Neural progenitor cell (in vitro differentiated cells): ENCODE measurements around the gene HOXC4. TPM values are rescaled to one million over a fixed set of nuclear protein-coding genes. Genes with fewer than 3 reads are reported as not detected.

Experiments used
- DNase-seq: peaks from one replicate; pipeline ENCODE4 v3.0.0-alpha.2; 2016; ENCODE audit warnings: low spot score
- H2AFZ ChIP-seq: fragments of 200-600 bp; sonication (generic); replicated peaks from 2 replicates; pipeline ENCODE4 v1.6.1; 2016; ENCODE audit warnings: antibody characterized with exemption
- H3F3A ChIP-seq: fragments of 200-600 bp; sonication (generic); 2 replicates; pipeline ENCODE4 v1.6.1; 2016; ENCODE audit warnings: antibody characterized with exemption, low read depth
- H3K27ac ChIP-seq: fragments of 200-600 bp; sonication (generic); 2 replicates; pipeline ENCODE4 v1.5.1; 2016; ENCODE audit warnings: mild to moderate bottlenecking
- H3K27me3 ChIP-seq: fragments of 200-600 bp; sonication (generic); 2 replicates; pipeline ENCODE4 v1.6.1; 2016; ENCODE audit warnings: mild to moderate bottlenecking, moderate library complexity
- H3K36me3 ChIP-seq: fragments of 200-600 bp; sonication (generic); 2 replicates; pipeline ENCODE4 v1.5.1; 2016
- H3K4me1 ChIP-seq: fragments of 200-600 bp; sonication (generic); 2 replicates; pipeline ENCODE4 v1.6.1; 2016; ENCODE audit warnings: mixed run types
- H3K4me2 ChIP-seq: fragments of 200-600 bp; sonication (generic); 2 replicates; pipeline ENCODE4 v1.6.1; 2016
- H3K4me3 ChIP-seq: fragments of 200-600 bp; sonication (generic); 2 replicates; pipeline ENCODE4 v1.5.1; 2016
- H3K79me2 ChIP-seq: fragments of 200-600 bp; sonication (generic); 2 replicates; pipeline ENCODE4 v1.6.1; 2016; ENCODE audit warnings: low read depth
- H3K9ac ChIP-seq: fragments of 200-600 bp; sonication (generic); 2 replicates; pipeline ENCODE4 v1.6.1; 2016
- H3K9me3 ChIP-seq: fragments of 200-600 bp; sonication (generic); 2 replicates; pipeline ENCODE4 v1.5.1; 2016; ENCODE audit warnings: low read depth
- H4K20me1 ChIP-seq: fragments of 200-600 bp; sonication (generic); 2 replicates; pipeline ENCODE4 v1.6.1; 2016; ENCODE audit warnings: low read depth
- H3K27ac Mint-ChIP-seq: 3 replicates; pipeline ENCODE4 v1.8.0; 2021; ENCODE audit warnings: mixed read lengths
- H3K27me3 Mint-ChIP-seq: 2 replicates; pipeline ENCODE4 v1.8.0; 2022; ENCODE audit warnings: low read depth, mild to moderate bottlenecking, inconsistent platforms, moderate library complexity, mixed read lengths; ENCODE audit not compliant: insufficient read depth
- H3K36me3 Mint-ChIP-seq: 3 replicates; pipeline ENCODE4 v1.8.0; 2021; ENCODE audit warnings: mixed read lengths
- H3K4me1 Mint-ChIP-seq: 3 replicates; pipeline ENCODE4 v1.8.0; 2021; ENCODE audit warnings: mixed read lengths
- H3K4me3 Mint-ChIP-seq: 3 replicates; pipeline ENCODE4 v1.8.0; 2021; ENCODE audit warnings: mild to moderate bottlenecking, moderate library complexity, mixed read lengths
- H3K9me3 Mint-ChIP-seq: 3 replicates; pipeline ENCODE4 v1.8.0; 2020; ENCODE audit warnings: mixed read lengths
- CTCF ChIP-seq: fragments of 200-600 bp; sonication (generic); IDR thresholded peaks from 2 replicates; pipeline ENCODE4 v1.5.1; 2017; ENCODE audit warnings: antibody characterized with exemption, mild to moderate bottlenecking
- EZH2 ChIP-seq: fragments of 200-600 bp; sonication (generic); IDR thresholded peaks from 2 replicates; pipeline ENCODE4 v1.6.1; 2017; ENCODE audit warnings: antibody characterized with exemption, mild to moderate bottlenecking, moderate library complexity
- EZH2phosphoT487 ChIP-seq: fragments of 200-600 bp; sonication (generic); IDR thresholded peaks from 2 replicates; pipeline ENCODE4 v1.6.1; 2017; ENCODE audit warnings: antibody characterized with exemption
- total RNA-seq: library from RNA; depleted of rRNA; stranded (reverse); fragments of >200 nt; gene quantifications from 2 replicates; pipeline ENCODE4 v1.2.3, GENCODE V29; 2015; ENCODE audit warnings: low replicate concordance

The HOXC4 gene
- total RNA-seq, 1 donor from 2014 or later, result not detected

- Histone ChIP-seq H3K4me1 (no peaks in the 10 kb centered on the region), H3K27me3 (peaks cover 100% of the 10 kb centered on the region), H4K20me1 (peaks cover 68% of the 10 kb centered on the region), H3K36me3 (no peaks in the 10 kb centered on the region), H3K4me3 (no peak overlapping the region), H2AFZ (no peak overlapping the region), H3K9ac (no peak overlapping the region), H3K9me3 (no peaks in the 10 kb centered on the region), H3K79me2 (no peaks in the 10 kb centered on the region), H3F3A (no peaks in the 10 kb centered on the region), H3K27ac (no peak overlapping the region), H3K4me2 (no peak overlapping the region)
- Mint-ChIP-seq H3K4me3 (no peak overlapping the region), H3K36me3 (no peaks in the 10 kb centered on the region), H3K9me3 (peaks cover 5% of the 10 kb centered on the region), H3K27me3 (peaks cover 95% of the 10 kb centered on the region), H3K27ac (no peak overlapping the region), H3K4me1 (no peaks in the 10 kb centered on the region)
- DNase-seq, result no peak
- no peak for TF ChIP-seq EZH2
- TF ChIP-seq CTCF, result no peak
- no peak for TF ChIP-seq EZH2phosphoT487
These were observed 6.9 kb upstream of the HOXC4 start for GRCh38 chr12:54046809-54047159.

- Histone ChIP-seq H3F3A (no peaks in the 10 kb centered on the region), H3K4me2 (no peak overlapping the region), H3K27me3 (peaks cover 100% of the 10 kb centered on the region), H3K27ac (no peak overlapping the region), H3K36me3 (no peaks in the 10 kb centered on the region), H3K79me2 (no peaks in the 10 kb centered on the region), H3K4me1 (no peaks in the 10 kb centered on the region), H3K9me3 (no peaks in the 10 kb centered on the region), H4K20me1 (peaks cover 70% of the 10 kb centered on the region), H2AFZ (no peak overlapping the region), H3K4me3 (no peak overlapping the region), H3K9ac (no peak overlapping the region)
- Mint-ChIP-seq H3K9me3 (peaks cover 5% of the 10 kb centered on the region), H3K4me1 (no peaks in the 10 kb centered on the region), H3K4me3 (no peak overlapping the region), H3K36me3 (no peaks in the 10 kb centered on the region), H3K27ac (no peak overlapping the region), H3K27me3 (peaks cover 95% of the 10 kb centered on the region)
- TF ChIP-seq EZH2 (peak; percentile 100), CTCF (no peak), EZH2phosphoT487 (peak; percentile 98)
- DNase-seq, result peak; percentile 63
These were observed 6.3 kb upstream of the HOXC4 start for GRCh38 chr12:54047160-54047963.

- H3K36me3 ChIP-seq, result no peaks in the 10 kb centered on the region
- no peak overlapping the region for H2AFZ ChIP-seq
- no peak overlapping the region for H3K27ac ChIP-seq
- Mint-ChIP-seq H3K4me1 (no peaks in the 10 kb centered on the region), H3K27ac (no peak overlapping the region), H3K36me3 (no peaks in the 10 kb centered on the region), H3K4me3 (no peak overlapping the region), H3K9me3 (peaks cover 5% of the 10 kb centered on the region), H3K27me3 (peaks cover 95% of the 10 kb centered on the region)
- no peak overlapping the region for H3K4me2 ChIP-seq
- H3K27me3 ChIP-seq, result peaks cover 100% of the 10 kb centered on the region
- peaks cover 73% of the 10 kb centered on the region for H4K20me1 ChIP-seq
- DNase-seq, result peak; percentile 24
- no peak for TF ChIP-seq EZH2
- TF ChIP-seq CTCF, result no peak
- H3K9me3 ChIP-seq, result no peaks in the 10 kb centered on the region
- no peak overlapping the region for H3K9ac ChIP-seq
- H3K4me3 ChIP-seq, result no peak overlapping the region
- H3K79me2 ChIP-seq, result no peaks in the 10 kb centered on the region
- no peaks in the 10 kb centered on the region for H3K4me1 ChIP-seq
- no peaks in the 10 kb centered on the region for H3F3A ChIP-seq
These were observed 5.7 kb upstream of the HOXC4 start for GRCh38 chr12:54047964-54048303.
